Gastrocnemius medialis (tissue), 4 donors: ENCODE data around the gene CYP2D6.
"Not testable (repeated sequence)": the region's sequence is repeated elsewhere in the genome, so short reads cannot be mapped to it uniquely, and the experiment has no call there.

Source experiments
- POLR2A ChIP-seq, 2 donors: fragments of 450-650 bp; IDR thresholded peaks; one replicate each; pipeline ENCODE4 v1.6.1; 2017; ENCODE audit warnings: antibody characterized with exemption in 2 of 2, mild to moderate bottlenecking in 2 of 2, moderate library complexity in 2 of 2
- TF ChIP-seq, protein P1 (sequence below), 5 experiments: fragments of 450-650 bp in 3 of 5; fragments of 200-600 bp in 2 of 5; sonication (generic) in 2 of 5; IDR thresholded peaks in 4 of 5; conservative IDR thresholded peaks in 1 of 5; 1 replicate in 4 of 5; 2 replicates in 1 of 5; pipeline ENCODE4 v1.5.1; 2016 to 2019; ENCODE audit warnings: antibody characterized with exemption in 5 of 5, mild to moderate bottlenecking in 3 of 5, moderate library complexity in 3 of 5

GRCh38 chr22:42115420-42115830 is 15.2 kb downstream of the CYP2D6 start:
- TF ChIP-seq, protein P1, sequence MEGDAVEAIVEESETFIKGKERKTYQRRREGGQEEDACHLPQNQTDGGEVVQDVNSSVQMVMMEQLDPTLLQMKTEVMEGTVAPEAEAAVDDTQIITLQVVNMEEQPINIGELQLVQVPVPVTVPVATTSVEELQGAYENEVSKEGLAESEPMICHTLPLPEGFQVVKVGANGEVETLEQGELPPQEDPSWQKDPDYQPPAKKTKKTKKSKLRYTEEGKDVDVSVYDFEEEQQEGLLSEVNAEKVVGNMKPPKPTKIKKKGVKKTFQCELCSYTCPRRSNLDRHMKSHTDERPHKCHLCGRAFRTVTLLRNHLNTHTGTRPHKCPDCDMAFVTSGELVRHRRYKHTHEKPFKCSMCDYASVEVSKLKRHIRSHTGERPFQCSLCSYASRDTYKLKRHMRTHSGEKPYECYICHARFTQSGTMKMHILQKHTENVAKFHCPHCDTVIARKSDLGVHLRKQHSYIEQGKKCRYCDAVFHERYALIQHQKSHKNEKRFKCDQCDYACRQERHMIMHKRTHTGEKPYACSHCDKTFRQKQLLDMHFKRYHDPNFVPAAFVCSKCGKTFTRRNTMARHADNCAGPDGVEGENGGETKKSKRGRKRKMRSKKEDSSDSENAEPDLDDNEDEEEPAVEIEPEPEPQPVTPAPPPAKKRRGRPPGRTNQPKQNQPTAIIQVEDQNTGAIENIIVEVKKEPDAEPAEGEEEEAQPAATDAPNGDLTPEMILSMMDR (IDR thresholded peaks at IDR 0.05 in 4 of 5, conservative IDR thresholded peaks at IDR 0.05 in 1 of 5): not testable (repeated sequence)
- not testable (repeated sequence) for TF ChIP-seq POLR2A (IDR thresholded peaks at IDR 0.05)
